ENCODE data around the gene SEMA7A.

DNA sequence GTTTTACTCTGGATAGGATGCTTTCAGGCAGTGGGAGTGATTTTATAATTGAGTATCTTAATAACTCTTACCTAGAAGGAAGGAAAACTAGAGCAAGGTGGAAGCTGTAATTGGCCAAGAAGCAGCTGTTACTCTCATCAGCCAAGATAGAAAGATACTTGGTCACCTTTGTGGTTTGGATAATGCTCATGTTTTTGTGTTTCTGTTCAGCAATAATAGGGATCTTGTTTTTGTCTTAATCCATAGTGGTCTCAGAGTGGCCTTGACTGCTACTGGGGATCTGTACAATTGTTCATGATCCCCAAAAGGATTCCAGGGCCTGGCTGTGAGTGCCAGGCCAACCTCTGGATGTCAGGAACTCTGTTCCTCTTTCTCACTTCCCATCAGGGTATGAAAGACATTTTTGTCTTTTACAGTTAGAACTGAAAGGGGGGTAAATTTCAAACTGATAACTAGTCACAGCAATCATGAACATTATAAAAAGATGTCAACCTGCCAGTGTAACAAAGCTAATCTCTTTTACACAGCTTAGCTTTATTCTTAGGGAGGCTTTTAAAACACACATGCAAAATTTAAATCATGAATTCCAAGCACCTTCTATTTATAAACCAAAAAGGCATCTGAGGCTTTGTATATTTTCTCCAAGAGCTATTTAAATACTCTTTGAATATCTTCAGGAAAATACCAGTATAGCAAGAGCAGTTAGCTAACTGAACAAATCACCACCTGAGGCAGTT, 21.2 kb upstream of the SEMA7A start:
- TF ChIP-seq, protein P1, sequence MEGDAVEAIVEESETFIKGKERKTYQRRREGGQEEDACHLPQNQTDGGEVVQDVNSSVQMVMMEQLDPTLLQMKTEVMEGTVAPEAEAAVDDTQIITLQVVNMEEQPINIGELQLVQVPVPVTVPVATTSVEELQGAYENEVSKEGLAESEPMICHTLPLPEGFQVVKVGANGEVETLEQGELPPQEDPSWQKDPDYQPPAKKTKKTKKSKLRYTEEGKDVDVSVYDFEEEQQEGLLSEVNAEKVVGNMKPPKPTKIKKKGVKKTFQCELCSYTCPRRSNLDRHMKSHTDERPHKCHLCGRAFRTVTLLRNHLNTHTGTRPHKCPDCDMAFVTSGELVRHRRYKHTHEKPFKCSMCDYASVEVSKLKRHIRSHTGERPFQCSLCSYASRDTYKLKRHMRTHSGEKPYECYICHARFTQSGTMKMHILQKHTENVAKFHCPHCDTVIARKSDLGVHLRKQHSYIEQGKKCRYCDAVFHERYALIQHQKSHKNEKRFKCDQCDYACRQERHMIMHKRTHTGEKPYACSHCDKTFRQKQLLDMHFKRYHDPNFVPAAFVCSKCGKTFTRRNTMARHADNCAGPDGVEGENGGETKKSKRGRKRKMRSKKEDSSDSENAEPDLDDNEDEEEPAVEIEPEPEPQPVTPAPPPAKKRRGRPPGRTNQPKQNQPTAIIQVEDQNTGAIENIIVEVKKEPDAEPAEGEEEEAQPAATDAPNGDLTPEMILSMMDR (IDR thresholded peaks at IDR 0.05; ENCODE audit: low read length) = no peak
- no peak for TF ChIP-seq EZH2 (IDR thresholded peaks at IDR 0.05; ENCODE audit: borderline replicate concordance, low read length)
